Esophagus squamous epithelium (tissue), 5 donors: ENCODE data around the gene SMAD3. TPM values are rescaled to one million over a fixed set of nuclear protein-coding genes. Genes with fewer than 3 reads are reported as not detected.

Experiments
- DNase-seq: peaks from one replicate; lab custom pipeline; 2025; lab: John Stamatoyannopoulos, UW
- H3K27ac ChIP-seq, 4 donors: fragments of 200-600 bp; sonication (generic); one replicate each; pipeline ENCODE4 v1.5.1; 2016 to 2019; ENCODE audit warnings: mild to moderate bottlenecking in 1 of 4
- H3K27me3 ChIP-seq, 4 donors: fragments of 200-600 bp; sonication (generic); 1 replicate in 3 of 4; 2 replicates in 1 of 4; pipeline versions ENCODE4 v1.5.1 to v1.6.0; 2017 to 2021; ENCODE audit warnings: antibody characterized with exemption in 1 of 4
- H3K36me3 ChIP-seq, 3 donors: fragments of 200-600 bp; sonication (generic); one replicate each; pipeline ENCODE4 v1.5.1; 2016 to 2019
- H3K4me1 ChIP-seq, 3 donors: fragments of 200-600 bp; sonication (generic); one replicate each; pipeline ENCODE4 v1.5.1; 2017 to 2019
- H3K4me3 ChIP-seq, 4 donors: fragments of 200-600 bp; sonication (generic); 1 replicate in 3 of 4; 2 replicates in 1 of 4; pipeline ENCODE4 v1.5.1; 2016 to 2019; ENCODE audit warnings: mild to moderate bottlenecking in 2 of 4, moderate library complexity in 1 of 4
- H3K9me3 ChIP-seq, 3 donors: fragments of 200-600 bp; sonication (generic); one replicate each; pipeline ENCODE4 v1.5.1; 2016 to 2019
- POLR2A ChIP-seq, 4 donors: fragments of 450-650 bp; IDR thresholded peaks; one replicate each; pipeline ENCODE4 v1.6.1; 2017; ENCODE audit warnings: antibody characterized with exemption in 4 of 4, mild to moderate bottlenecking in 4 of 4, moderate library complexity in 3 of 4
- WGBS, 2 donors: methylation state at CpG; one replicate each; pipeline ENCODE4 v1.1.5; 2018; 5-methylcytosine and 5-hydroxymethylcytosine counted together
- intact Hi-C: fragments of 100-400 bp; cut with DNase I; formaldehyde crosslinking; loops from one replicate; pipeline ENCODE4 v1.15.0; 2022
- total RNA-seq, 4 donors: library from RNA; depleted of rRNA; stranded (reverse); fragments of >200 nt; gene quantifications; one replicate each; pipeline ENCODE4 v1.1.0, GENCODE V29; 2016
- TF ChIP-seq, protein P1 (sequence below), 6 experiments: fragments of 450-650 bp in 4 of 6; fragments of 200-600 bp in 2 of 6; sonication (generic) in 2 of 6; IDR thresholded peaks; one replicate each; pipeline ENCODE4 v1.5.1; 2016 to 2019; ENCODE audit warnings: antibody characterized with exemption in 6 of 6, mild to moderate bottlenecking in 4 of 6, moderate library complexity in 4 of 6
- donor health status: DM: yes; HTN: yes; CAD: no.

The SMAD3 gene
- total RNA-seq, 4 donors from 2014 or later: 70.8 to 134 (median 105) TPM

DNA sequence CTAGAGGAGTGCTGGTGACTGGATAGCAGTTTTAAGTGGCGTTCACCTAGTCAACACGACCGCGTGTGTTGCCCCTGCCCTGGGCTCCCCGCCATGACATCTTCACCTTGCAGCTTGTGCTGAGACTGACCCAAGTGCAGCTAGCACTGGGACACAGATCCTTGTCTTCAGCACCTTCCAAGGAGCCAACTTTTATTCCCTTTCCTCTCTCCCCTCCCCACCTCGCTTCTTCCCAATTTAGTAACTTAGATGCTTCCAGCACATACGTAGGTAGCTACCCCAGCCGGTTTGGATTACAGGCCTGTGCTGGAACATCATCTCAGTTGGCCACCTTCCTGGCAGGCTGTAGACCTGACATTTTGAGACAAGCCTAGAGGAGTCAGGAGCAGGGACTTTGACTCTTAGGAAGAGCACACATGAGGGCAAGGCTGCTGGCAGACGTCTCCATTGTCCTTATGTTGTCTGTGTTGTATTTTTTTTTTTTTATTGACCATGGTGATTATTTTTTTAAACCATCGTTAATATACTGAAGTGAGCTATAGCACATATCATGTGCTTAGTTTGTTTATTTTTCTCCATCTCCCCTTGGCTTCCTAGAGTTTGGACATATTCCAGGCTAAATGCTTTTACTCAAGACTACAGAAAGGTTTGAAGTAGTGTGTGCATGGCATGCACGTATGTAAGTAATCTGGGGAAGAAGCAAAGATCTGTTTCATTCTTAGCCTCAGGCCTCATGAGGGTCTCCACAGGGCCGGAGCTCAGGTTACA, 128.0 kb downstream of the SMAD3 start:
- Histone ChIP-seq H3K4me1 (peaks cover 0 to 44% (median 18%) of the 10 kb centered on the region in 3 donors), H3K9me3 (no peaks in the 10 kb centered on the region), H3K36me3 (peaks cover 3 to 72% (median 12%) of the 10 kb centered on the region in 3 donors), H3K4me3 (no peak overlapping the region), H3K27ac (peak overlapping the region in 3 of 4 donors; percentile 1 to 72 (median 32)), H3K27me3 (no peaks in the 10 kb centered on the region)
- intact Hi-C loops: no loop called here
- DNase-seq: no peak
- TF ChIP-seq POLR2A (IDR thresholded peaks at IDR 0.05): no peak
- WGBS, 2 donors: 61 to 73% methylated on average over 11 to 12 of the region's 12 CpGs

DNA sequence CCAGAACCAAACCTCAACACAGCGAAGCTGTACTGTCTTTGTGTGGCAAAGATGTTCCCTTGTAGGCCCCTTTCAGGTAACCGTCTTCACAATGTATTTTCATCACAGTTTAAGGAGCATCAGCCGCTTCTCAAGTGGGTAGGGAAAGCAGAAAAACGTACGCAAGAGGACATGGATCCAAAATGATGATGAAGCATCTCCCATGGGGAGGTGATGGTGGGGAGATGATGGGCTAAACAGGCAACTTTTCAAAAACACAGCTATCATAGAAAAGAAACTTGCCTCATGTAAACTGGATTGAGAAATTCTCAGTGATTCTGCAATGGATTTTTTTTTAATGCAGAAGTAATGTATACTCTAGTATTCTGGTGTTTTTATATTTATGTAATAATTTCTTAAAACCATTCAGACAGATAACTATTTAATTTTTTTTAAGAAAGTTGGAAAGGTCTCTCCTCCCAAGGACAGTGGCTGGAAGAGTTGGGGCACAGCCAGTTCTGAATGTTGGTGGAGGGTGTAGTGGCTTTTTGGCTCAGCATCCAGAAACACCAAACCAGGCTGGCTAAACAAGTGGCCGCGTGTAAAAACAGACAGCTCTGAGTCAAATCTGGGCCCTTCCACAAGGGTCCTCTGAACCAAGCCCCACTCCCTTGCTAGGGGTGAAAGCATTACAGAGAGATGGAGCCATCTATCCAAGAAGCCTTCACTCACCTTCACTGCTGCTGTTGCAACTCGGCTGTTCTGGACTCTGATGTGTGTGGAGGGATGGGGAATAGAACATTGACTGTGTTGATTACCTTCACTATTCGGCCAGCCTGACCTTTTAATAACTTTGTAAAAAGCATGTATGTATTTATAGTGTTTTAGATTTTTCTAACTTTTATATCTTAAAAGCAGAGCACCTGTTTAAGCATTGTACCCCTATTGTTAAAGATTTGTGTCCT, 129.0 kb downstream of the SMAD3 start:
- peak overlapping the region in 3 of 4 donors; percentile 19 to 72 (median 32) for H3K27ac ChIP-seq
- H3K4me1 ChIP-seq: peaks cover 0 to 38% (median 16%) of the 10 kb centered on the region in 3 donors
- no peaks in the 10 kb centered on the region for H3K27me3 ChIP-seq
- intact Hi-C loops: no loop called here
- no peaks in the 10 kb centered on the region for H3K9me3 ChIP-seq
- H3K4me3 ChIP-seq: no peak overlapping the region
- no peak for DNase-seq
- 75 to 78% methylated on average over 8 to 9 of the region's 9 CpGs for WGBS, 2 donors
- no peak for TF ChIP-seq POLR2A (IDR thresholded peaks at IDR 0.05)
- TF ChIP-seq, protein P1, sequence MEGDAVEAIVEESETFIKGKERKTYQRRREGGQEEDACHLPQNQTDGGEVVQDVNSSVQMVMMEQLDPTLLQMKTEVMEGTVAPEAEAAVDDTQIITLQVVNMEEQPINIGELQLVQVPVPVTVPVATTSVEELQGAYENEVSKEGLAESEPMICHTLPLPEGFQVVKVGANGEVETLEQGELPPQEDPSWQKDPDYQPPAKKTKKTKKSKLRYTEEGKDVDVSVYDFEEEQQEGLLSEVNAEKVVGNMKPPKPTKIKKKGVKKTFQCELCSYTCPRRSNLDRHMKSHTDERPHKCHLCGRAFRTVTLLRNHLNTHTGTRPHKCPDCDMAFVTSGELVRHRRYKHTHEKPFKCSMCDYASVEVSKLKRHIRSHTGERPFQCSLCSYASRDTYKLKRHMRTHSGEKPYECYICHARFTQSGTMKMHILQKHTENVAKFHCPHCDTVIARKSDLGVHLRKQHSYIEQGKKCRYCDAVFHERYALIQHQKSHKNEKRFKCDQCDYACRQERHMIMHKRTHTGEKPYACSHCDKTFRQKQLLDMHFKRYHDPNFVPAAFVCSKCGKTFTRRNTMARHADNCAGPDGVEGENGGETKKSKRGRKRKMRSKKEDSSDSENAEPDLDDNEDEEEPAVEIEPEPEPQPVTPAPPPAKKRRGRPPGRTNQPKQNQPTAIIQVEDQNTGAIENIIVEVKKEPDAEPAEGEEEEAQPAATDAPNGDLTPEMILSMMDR (IDR thresholded peaks at IDR 0.05): no peak
- H3K36me3 ChIP-seq: peaks cover 3 to 62% (median 12%) of the 10 kb centered on the region in 3 donors

DNA sequence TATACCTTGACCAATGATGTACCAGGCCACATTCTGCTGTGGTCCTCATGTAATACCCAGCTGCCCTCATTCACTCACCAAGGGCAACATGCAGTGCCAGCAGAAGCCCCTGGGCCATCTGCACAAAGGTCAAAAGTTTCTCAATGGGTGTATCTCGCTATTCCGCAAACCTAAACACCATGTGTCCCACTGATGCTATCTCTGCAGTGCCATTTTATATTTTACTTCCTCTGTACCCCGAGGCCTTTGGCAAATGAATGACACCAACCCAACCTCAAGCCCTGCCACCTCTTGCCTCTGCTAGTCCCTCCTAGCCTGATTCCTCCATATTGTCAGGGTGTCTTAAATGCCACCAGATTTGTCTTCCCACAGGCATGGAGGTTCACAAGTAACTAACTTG, 129.9 kb downstream of the SMAD3 start:
- intact Hi-C loops: no loop called here
- peaks cover 3 to 53% (median 11%) of the 10 kb centered on the region in 3 donors for H3K36me3 ChIP-seq
- H3K4me1 ChIP-seq: peaks cover 0 to 36% (median 19%) of the 10 kb centered on the region in 3 donors
- no peaks in the 10 kb centered on the region for H3K9me3 ChIP-seq
- no peak for DNase-seq
- WGBS, 2 donors: 83 to 95% methylated on average over 3 of the region's 3 CpGs
- TF ChIP-seq, protein P1 (IDR thresholded peaks at IDR 0.05): no peak
- no peak for TF ChIP-seq POLR2A (IDR thresholded peaks at IDR 0.05)
- H3K4me3 ChIP-seq: no peak overlapping the region
- H3K27ac ChIP-seq: peak overlapping the region in 2 of 4 donors; percentile 3 to 19
- H3K27me3 ChIP-seq: no peaks in the 10 kb centered on the region

DNA sequence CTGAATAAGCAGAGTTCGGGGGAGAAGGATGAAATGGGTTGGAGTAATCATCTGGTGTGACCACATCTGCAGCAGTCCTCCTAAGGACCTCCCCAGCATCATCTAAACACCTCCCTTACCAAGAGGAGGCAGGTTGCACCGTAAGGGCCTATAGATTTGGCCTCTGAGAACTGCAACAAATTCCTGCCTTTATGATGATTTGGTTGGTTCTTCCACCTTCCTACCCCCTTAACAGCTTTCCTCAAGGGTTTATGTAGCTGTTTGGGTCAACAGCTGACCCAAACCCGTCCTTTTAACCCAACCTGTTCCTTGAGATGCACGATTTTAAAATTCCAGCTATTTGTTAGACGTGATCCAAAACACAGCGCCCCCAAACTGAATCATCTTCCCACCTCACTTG, 130.8 kb downstream of the SMAD3 start:
- TF ChIP-seq POLR2A (IDR thresholded peaks at IDR 0.05): no peak
- TF ChIP-seq, protein P1 (IDR thresholded peaks at IDR 0.05): no peak
- 88 to 89% methylated on average over 6 of the region's 6 CpGs for WGBS, 2 donors
- Histone ChIP-seq H3K27ac (peak overlapping the region in 3 of 4 donors; percentile 32 to 52 (median 40)), H3K27me3 (no peaks in the 10 kb centered on the region), H3K4me3 (no peak overlapping the region), H3K4me1 (peaks cover 0 to 38% (median 16%) of the 10 kb centered on the region in 3 donors), H3K36me3 (peaks cover 1 to 47% (median 3%) of the 10 kb centered on the region in 3 donors), H3K9me3 (no peaks in the 10 kb centered on the region)
- DNase-seq: no peak
- intact Hi-C loops: no loop called here

DNA sequence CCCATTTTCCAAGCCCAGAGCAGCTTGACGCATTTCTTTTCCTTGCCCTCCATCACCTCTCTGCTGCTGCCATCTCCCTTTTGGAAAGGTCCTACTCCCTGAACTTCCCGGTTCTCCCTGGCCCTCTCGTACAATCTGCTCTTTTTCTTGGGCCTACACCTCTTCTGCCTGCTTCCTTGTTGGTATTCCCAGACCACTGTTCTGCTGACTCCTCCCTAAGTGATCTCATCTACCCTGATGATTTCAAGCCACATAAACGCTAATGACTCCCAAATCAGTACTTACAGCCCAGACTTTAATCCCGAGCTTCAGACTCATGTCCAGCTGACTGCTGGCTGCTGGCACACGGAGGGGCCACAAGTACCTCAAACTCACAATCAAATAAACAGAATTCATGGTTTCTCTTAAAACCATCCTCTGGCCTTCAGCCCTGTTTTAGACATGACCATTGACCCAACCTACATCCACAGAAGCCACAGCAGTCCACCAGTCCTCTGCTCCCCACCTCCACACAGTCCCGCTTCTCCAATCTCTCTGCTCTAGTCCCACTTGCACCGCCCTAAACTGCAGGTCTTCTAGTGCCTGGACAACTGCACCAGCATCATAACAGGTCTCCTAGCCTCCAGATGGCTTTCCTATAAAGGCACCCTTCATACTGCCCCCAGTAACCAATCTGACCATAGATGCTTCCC, 131.4 kb downstream of the SMAD3 start:
- H3K4me1 ChIP-seq: peaks cover 0 to 38% (median 16%) of the 10 kb centered on the region in 3 donors
- WGBS, 2 donors: 61 to 74% methylated on average over 8 of the region's 8 CpGs
- no peaks in the 10 kb centered on the region for H3K9me3 ChIP-seq
- intact Hi-C loops: no loop called here
- H3K27ac ChIP-seq: peak overlapping the region in 3 of 4 donors; percentile 32 to 52 (median 40)
- peaks cover 0 to 47% (median 0%) of the 10 kb centered on the region in 3 donors for H3K36me3 ChIP-seq
- TF ChIP-seq, protein P1 (IDR thresholded peaks at IDR 0.05): no peak
- no peak for TF ChIP-seq POLR2A (IDR thresholded peaks at IDR 0.05)
- no peak overlapping the region for H3K4me3 ChIP-seq
- no peaks in the 10 kb centered on the region for H3K27me3 ChIP-seq
- DNase-seq: no peak
